Breast epithelium (tissue), 3 donors: ENCODE measurements around the gene FAM43A.

Experiments
- POLR2A ChIP-seq: fragments of 450-650 bp; IDR thresholded peaks from one replicate; pipeline ENCODE4 v1.6.1; 2016; ENCODE audit warnings: antibody characterized with exemption, mild to moderate bottlenecking, moderate library complexity
- TF ChIP-seq, protein P1 (sequence below), 3 donors: fragments of 450-650 bp; IDR thresholded peaks; one replicate each; pipeline ENCODE4 v1.5.1; 2016 to 2017; ENCODE audit warnings: antibody characterized with exemption in 3 of 3, mild to moderate bottlenecking in 3 of 3, moderate library complexity in 3 of 3

DNA sequence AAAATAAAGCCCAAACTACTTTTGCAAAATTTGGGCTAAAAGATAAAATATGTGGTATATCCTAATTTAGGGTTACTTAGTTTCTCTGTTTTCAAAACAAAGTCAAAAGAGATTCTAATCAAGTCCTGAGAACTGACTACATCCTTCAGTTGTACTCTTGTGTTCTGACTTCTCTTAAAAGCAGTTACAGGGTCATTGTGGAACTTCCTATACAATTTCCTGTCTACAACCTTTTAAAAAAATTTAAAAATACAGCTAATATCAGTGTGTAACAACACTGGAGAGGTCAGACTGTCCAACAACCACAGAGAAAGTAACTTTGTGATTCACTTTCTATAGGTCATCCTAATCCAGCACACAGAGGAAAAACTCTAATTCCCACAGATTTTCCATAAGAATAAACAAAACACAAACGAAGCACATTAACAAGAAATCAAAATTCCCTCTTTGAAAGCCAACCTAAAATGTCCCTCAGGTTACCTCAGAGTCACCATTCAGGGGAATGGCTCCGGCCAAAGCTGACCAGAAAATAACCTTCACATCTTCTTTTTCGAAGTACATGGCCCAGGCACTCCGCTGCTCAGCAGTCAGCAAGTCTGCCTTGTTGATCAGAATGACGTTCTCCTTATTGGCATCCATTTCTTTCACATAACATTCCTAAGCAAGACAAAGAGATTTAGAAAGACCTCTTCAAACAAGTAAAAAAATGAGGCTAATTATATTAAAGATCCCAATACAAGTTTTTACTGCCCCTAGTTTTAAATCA is 27.0 kb upstream of the FAM43A start:
- TF ChIP-seq, protein P1, sequence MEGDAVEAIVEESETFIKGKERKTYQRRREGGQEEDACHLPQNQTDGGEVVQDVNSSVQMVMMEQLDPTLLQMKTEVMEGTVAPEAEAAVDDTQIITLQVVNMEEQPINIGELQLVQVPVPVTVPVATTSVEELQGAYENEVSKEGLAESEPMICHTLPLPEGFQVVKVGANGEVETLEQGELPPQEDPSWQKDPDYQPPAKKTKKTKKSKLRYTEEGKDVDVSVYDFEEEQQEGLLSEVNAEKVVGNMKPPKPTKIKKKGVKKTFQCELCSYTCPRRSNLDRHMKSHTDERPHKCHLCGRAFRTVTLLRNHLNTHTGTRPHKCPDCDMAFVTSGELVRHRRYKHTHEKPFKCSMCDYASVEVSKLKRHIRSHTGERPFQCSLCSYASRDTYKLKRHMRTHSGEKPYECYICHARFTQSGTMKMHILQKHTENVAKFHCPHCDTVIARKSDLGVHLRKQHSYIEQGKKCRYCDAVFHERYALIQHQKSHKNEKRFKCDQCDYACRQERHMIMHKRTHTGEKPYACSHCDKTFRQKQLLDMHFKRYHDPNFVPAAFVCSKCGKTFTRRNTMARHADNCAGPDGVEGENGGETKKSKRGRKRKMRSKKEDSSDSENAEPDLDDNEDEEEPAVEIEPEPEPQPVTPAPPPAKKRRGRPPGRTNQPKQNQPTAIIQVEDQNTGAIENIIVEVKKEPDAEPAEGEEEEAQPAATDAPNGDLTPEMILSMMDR (IDR thresholded peaks at IDR 0.05) = no peak
- TF ChIP-seq POLR2A = no peak
